Heart left ventricle (tissue), 13 donors: ENCODE measurements around the gene KIAA0825.

ENCODE experiments used
- CTCF ChIP-seq, 12 donors: fragments of 200-600 bp; sonication (generic) in 4 of 12; IDR thresholded peaks; one replicate each; pipeline versions ENCODE4 v1.5.0 to v1.8.0; 2018 to 2022; ENCODE audit warnings: antibody characterized with exemption in 12 of 12, mild to moderate bottlenecking in 5 of 12
- POLR2A ChIP-seq, 2 donors: fragments of 450-650 bp; IDR thresholded peaks; one replicate each; pipeline ENCODE4 v1.6.1; 2017; ENCODE audit warnings: antibody characterized with exemption in 2 of 2, mild to moderate bottlenecking in 2 of 2, moderate library complexity in 2 of 2
- donor health status: ischemic (EF 13 %, LVEDD 7.1; RV severe dilation, severe dysfunction).
- donor health status: DM: no; HTN: yes; CAD: no.
- donor health status: DM: no; HTN: no; CAD: no.
- donor health status: ischemic (EF 25% LVEDD 6.9; RV normal size, moderate dysfunction).
- donor health status: ischemic (EF 25% LVEDD 5.7; RV mildly dilated, moderate dysfunction).
- donor health status: ischemic (EF 35%, LVEDD 5.7; RV mildly dilated, moderate dysfunction).
- donor health status: nonischemic (EF 11% LVEDD 7.7; RV severe dilation, severe dysfunction).
- donor health status: DM: yes; HTN: yes; CAD: no.
- donor health status: PGD.
- donor health status: ischemic (EF 29% LVEDD 5.4; RV normal size, mild dysfunction).
- donor health status: nonischemic (EF 23%, LVEDD 6.1; RV moderate dilation, normal function).

DNA sequence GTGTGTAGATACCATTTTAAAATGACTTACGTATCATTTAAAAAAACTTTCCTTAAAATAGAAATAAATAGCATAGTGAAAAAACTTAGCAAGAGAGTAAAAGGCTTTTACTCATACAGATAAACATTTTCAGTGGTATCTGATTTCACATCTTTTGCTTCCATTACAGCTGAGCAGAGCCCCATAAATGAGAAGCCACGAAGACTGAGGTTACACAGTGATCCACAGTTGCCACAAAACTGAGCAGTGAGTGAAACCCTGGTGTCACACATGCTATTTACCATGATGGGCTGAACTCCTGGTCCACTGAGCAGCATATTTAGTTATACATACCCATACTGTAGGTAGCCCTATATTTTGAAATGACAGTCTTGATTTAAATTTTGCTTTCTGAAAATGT is 401.2 kb downstream of the KIAA0825 start:
- TF ChIP-seq POLR2A (IDR thresholded peaks at IDR 0.05) (no peak), CTCF (IDR thresholded peaks at IDR 0.05) (no peak)
